Measurements from ENCODE around the gene GALNT16.

DNA sequence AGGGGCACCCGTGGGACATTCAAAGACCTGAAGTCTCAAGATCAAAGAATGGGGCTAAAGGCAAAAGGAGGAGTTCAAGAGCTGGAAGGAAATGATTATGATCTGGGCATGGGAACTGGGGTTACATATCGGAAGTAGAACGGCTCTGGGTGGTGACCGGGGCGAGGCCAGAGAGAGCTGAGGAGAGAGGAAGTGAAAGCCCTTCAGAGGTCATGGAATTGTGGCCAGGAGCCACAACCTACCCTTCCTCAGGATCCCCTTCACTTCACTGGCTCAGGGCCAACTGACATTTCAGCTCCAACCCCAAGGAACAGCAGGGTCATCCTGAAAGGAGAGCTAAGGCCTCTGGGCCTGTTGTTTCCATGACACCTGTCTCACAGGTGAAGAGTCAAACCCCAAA is 57.8 kb downstream of the GALNT16 start:
- TF ChIP-seq POLR2A (IDR thresholded peaks at IDR 0.05): no peak
- TF ChIP-seq, protein P1, sequence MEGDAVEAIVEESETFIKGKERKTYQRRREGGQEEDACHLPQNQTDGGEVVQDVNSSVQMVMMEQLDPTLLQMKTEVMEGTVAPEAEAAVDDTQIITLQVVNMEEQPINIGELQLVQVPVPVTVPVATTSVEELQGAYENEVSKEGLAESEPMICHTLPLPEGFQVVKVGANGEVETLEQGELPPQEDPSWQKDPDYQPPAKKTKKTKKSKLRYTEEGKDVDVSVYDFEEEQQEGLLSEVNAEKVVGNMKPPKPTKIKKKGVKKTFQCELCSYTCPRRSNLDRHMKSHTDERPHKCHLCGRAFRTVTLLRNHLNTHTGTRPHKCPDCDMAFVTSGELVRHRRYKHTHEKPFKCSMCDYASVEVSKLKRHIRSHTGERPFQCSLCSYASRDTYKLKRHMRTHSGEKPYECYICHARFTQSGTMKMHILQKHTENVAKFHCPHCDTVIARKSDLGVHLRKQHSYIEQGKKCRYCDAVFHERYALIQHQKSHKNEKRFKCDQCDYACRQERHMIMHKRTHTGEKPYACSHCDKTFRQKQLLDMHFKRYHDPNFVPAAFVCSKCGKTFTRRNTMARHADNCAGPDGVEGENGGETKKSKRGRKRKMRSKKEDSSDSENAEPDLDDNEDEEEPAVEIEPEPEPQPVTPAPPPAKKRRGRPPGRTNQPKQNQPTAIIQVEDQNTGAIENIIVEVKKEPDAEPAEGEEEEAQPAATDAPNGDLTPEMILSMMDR (IDR thresholded peaks at IDR 0.05): no peak
